Lower leg skin (tissue), 3 donors: Measurements from ENCODE around the gene CPXM1.

Source experiments
- POLR2A ChIP-seq, 2 donors: fragments of 450-650 bp; IDR thresholded peaks; one replicate each; pipeline ENCODE4 v1.6.1; 2016 to 2017; ENCODE audit warnings: antibody characterized with exemption in 2 of 2, mild to moderate bottlenecking in 1 of 2, moderate library complexity in 1 of 2
- TF ChIP-seq, protein P1 (sequence below), 3 donors: fragments of 450-650 bp; IDR thresholded peaks; one replicate each; pipeline ENCODE4 v1.5.1; 2016; ENCODE audit warnings: antibody characterized with exemption in 3 of 3, mild to moderate bottlenecking in 3 of 3, moderate library complexity in 2 of 3

DNA sequence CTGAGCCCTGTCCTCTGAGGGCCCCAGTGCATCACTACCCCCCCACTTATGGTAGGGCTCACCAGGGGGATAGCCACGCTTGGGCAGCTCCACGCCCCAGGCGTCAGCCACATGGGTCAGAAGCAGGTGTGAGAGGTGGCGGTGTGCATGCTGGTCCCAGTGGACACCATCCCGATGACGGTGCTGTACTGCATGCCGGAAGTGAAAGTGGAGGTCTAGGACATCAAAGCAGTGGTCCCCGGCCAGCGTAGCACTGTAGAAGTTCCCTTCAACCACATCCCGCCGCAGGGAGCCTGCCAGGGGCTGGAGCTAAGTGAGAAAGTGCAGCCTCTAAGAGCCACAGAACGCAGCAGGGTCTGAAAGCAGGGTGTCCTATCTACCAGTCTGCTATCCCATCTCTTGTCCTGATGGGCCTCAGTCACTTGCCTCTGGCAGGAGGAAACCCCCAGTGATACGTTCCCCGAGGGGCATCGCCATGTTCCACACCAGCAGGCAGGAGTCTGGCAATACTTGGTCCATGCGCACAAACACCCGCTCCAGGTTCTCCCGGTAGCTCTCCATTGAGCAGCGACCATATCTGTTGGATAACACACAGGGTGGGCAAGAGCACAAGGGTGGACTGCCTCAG, 37.9 kb upstream of the CPXM1 start:
- TF ChIP-seq, protein P1, sequence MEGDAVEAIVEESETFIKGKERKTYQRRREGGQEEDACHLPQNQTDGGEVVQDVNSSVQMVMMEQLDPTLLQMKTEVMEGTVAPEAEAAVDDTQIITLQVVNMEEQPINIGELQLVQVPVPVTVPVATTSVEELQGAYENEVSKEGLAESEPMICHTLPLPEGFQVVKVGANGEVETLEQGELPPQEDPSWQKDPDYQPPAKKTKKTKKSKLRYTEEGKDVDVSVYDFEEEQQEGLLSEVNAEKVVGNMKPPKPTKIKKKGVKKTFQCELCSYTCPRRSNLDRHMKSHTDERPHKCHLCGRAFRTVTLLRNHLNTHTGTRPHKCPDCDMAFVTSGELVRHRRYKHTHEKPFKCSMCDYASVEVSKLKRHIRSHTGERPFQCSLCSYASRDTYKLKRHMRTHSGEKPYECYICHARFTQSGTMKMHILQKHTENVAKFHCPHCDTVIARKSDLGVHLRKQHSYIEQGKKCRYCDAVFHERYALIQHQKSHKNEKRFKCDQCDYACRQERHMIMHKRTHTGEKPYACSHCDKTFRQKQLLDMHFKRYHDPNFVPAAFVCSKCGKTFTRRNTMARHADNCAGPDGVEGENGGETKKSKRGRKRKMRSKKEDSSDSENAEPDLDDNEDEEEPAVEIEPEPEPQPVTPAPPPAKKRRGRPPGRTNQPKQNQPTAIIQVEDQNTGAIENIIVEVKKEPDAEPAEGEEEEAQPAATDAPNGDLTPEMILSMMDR (IDR thresholded peaks at IDR 0.05), result no peak
- TF ChIP-seq POLR2A (IDR thresholded peaks at IDR 0.05), result no peak
